ENCODE results near the gene ADAM12.
"Not testable (repeated sequence)": the region's sequence is repeated elsewhere in the genome, so short reads cannot be mapped to it uniquely, and the experiment has no call there.

Gene ADAM12

DNA sequence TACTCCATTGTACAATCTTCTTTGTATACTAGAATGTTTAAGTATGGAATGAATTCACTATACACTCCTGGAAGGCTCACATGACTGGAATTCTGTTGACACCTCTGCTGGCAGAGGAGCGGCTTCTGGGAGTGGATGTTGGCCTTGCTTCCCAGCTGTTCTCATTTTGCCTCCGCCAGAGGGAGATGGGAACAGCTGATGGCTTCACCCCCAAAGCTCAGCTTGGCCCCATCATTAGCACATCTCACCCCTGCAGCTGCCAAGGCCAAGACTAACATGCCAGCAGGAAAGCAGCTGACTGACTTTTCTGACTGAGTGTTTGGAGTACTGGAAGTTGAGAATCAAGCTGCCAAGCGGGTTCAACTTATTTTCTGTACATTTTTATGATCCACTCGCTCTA, 15.1 kb downstream of the ADAM12 start:
- DNase-seq, result no peak

DNA sequence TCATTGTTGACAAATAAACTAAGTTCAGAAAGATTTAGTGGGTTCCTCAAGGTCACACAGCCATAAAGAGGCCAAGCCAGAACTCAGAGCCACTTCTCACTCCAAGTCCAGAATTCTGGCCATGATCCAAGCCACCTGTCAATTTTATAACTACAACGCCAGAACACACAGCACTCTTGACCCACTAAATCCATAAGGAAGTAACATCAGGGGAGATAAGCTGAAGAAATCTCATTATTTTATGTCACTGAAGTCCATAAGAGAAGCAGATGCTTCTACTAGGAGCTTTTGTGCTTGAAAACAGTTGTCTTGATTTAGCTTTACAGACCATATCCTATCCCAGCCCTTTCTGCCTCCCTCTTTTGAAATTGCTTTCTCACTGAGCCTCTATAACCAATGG, 15.9 kb downstream of the ADAM12 start:
- DNase-seq, result no peak

DNA sequence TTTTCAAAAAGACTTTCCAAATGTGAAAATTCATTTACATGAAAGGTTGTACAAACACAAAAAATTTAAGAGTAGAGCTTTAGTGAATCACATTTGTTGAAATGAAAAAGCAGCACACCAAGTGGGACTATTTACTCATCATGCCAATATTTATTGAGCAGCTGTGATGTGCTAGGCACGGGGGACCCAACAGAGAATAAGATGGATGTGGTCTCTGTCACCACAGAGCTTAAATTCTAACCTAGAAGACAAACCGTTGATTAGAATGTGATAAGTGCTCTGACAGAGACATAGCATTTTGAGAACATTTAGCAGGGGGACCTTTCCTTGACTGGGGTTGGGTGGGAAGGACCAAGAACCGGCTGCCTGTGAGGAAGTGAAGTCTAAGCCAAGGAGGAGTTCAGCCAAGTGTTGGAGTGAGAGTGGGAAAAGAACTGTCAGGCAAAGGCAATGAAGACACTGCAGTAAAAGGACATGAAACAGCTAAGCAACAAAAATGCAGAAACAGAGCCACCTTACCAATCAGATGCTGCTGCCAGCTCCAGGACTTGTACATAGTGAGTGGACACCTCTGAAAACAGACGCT, 19.1 kb downstream of the ADAM12 start:
- no peak for DNase-seq

DNA sequence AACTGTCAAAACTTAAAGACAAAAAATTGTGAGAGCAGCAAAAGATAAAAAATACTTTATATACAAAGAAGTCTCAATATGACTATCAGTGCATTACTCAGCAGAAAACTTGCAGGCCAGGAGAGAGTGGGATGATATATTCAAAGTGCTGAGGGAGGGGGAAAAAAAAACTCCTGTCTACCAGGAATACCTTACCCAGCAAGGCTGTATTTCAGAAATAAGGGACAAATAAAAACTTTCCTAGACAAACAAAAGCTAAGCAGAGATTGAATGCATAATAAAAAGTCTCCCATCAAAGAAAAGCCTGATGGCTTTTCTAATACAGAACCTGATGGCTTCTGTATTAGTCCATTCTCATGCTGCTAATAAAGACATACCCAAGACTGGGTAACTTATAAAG, 31.1 kb downstream of the ADAM12 start:
- no peak for DNase-seq

DNA sequence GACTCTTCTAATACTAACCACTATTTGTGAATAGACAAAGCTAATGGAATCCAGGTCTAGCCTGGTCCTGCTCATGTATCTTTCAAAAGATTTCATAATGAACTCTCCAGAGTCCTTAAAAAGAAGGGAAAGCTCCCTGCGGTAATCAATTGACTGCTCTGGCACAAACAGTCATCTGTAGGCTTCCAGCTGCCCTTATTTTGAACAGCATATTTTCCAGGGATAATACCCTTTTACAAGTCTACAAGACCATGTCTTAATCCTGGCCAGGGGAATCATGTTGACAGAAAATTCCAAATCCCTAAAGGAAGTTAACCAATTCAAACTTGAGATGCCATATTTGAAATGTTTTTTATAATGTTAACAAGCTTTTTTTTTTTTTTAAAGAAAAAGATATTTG, 34.6 kb downstream of the ADAM12 start:
- no peak for DNase-seq

DNA sequence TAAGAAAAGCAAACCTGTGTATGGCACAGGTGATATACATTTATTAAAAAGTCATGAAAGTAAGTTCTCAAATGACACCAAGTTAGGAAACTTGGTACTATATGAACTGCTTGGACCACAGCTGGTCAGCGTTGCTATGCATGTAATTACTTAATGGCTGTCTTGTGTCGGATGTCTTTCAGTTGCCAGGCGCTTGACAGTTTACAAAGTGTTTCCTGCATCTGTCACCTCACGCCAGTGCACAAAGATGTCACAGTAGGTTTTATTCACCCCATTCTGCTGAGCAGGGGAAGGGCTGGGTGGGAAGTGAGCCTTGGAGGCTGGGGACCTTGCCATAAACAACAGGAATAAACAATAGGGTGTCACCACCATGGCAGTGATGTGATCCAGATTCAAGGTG, 35.8 kb downstream of the ADAM12 start:
- DNase-seq, result no peak

DNA sequence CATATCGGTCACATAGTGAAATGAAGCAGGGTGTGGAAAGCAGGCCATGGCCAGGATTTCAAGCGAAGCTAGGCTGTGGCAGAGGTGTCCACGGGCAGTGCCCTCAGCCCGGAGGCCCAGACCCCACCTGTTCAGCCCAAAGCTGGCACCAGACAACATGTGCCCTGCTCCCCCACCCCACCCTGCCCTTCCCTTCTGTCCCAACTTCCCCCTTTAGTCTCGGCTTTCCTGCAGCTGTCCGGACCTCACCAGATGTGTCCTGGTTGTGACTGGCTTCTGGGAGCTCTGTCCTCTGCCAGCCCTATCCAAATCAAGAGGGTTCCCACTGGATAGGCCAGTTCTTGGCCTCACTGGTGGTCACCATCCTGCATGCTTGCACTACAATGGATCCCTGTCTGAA, 37.3 kb downstream of the ADAM12 start:
- no peak for DNase-seq

DNA sequence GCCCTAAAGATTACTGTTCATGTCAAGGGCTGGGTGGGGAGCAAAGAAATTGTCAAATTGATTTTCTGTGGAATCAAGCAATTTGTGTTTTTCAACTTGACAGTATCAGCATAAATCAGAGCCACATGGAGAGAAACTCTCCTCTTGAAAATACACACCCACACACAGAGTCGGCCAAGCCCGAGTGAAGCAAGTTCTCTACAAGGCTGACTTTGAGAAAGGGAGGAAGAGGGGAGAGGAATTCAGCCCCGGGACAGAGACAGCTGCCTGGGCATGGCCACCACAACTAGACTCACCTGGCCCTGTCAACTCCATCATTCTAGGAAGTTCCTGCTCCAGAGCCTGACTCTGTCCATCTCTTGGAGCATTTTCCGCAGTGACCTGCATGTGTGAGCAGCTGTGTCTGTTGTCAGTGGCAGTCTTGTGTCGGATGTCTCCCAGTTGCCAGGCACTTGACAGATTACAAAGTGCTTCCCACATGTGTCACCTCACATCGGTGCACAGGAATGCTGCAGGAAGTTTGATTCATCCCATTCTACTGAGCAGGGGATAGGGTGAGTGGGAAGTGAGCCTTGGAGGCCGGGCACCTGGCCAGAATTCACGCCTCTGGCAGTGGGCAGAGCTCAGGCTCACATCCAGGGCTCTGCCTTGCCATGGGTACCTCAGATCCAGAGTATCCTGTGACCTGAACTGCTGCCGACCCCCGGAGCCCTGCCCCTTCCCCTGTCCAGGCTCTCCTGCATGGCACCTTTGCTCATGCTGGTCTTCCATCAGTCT, 37.9 kb downstream of the ADAM12 start:
- DNase-seq, result no peak

DNA sequence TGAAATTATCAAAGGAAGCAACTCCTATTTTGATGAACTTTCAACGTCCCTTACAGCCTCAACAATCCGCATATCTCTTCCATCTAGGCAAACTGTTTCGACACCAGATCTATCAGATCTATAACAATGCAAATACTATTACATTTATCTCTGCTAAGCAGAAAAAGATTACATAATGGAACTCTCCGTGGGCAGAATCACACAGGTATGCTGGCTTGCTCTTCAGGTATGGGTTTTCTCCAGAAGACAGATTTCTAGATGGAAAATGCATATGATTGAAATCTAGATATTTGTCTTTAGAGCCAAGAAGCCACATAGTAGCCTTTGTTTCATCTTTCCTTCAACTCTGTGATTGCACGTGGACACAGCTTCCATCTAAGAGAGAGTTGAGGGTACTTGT, 38.6 kb downstream of the ADAM12 start:
- DNase-seq, result no peak

DNA sequence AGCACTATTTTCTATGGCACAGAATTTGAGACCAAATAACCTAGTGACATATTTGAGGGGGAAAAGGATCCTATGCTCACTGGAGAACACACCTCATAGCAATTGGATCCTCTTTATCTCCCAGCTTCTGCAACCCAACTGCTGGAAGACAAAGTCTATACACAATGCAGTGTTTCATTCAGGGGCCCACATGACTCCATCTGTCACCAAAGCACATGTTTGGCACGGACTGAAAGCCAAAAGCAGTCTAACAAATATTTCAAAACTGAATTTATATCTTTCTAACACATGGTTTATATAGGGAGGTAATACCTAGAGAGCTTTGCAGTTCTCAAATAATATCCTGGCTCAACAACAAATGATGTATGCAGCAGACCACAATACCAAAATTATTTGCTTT, 39.2 kb downstream of the ADAM12 start:
- no peak for DNase-seq

DNA sequence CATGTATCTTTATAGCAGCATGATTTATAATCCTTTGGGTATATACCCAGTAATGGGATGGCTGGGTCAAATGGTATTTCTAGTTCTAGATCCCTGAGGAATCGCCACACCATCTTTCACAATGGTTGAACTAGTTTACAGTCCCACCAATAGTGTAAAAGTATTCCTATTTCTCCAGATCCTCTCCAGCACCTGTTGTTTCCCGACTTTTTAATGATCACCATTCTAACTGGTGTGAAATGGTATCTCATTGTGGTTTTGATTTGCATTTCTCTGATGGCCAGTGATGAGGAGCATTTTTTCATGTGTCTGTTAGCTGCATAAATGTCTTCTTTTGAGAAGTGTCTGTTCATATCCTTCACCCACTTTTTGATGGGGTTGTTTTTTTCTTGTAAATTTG, 44.8 kb downstream of the ADAM12 start:
- DNase-seq, result not testable (repeated sequence)

DNA sequence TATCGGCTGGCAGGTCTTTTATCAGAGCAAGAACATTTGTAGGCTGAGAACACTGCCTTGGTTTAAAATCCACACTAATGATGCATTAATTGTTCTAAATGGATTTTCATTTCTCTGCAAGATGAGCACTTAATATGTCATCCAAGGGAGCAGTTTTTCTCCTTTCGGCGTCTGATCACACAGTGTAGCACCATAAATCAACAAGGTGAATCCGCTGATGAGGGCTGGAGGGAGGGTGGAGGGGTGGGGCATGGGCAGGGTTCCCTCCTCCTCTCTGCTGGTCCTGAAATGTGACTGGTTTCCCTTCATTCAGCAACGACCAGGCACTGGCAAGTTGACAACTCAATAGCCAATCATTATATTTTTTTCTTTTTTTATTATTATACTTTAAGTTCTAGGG, 45.6 kb downstream of the ADAM12 start:
- DNase-seq, result no peak

DNA sequence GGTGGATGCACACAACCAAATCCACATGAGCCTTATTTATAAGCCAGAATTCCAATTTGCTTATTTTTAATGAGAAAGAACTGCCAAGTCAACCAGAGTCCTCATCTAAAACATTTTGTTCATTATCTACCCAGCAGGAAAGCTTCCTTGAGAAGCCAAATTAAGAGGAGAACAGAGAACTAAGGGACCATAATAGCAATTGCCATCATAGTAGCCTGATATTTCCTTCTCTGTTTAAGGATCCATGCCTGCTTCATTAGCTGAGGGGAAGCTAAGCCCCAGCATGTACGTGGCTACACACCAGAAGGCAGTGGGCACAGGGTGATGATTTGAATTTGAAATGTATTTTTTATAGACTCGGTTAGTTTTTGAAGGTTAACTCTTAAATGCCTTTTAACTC, 46.8 kb downstream of the ADAM12 start:
- DNase-seq, result no peak

DNA sequence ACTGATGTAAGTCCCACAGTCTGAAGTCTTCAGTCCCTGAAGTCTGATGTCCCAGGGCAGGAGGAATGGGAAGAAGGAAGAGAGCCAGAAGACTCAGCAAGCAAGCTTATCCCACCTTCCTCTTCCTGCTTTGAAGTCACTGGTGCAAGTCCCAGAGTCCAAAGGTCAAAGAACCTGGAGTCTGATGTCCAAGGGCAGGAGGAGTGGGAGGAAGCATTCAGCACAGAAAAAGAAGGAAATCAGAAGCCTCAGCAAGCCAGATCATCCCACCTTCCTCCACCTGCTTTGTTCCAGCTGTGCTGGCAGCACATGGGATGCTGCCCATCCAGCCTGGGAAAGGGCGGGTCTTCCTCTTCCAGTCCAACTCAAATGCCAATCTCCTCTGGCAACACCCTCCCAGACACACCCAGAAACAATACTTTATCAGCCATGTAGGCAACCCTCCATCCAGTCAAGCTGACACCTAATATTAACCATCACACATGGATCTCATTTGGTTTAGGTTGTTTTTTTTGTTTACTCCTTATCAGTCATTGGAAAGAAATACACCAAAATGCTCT, 50.9 kb downstream of the ADAM12 start:
- no peak for DNase-seq

DNA sequence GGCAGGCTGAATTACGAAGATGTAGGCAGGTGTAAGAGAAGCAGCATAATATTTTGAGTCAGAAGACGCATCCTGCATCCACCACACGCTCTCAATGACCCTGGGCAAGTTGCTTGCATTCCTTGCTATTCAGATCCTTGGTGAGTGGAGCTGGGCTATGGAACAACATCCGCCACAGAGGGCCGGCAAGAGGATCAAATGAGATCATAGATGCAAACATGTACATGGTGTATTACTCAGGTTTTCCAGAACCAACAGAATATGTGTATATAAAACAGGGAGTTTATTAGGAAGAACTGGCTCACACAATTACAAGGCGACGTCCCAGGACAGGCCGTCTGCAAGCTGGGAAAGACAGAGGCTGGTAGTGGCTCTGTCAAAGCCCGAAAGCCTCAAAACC, 51.5 kb downstream of the ADAM12 start:
- DNase-seq, result no peak

DNA sequence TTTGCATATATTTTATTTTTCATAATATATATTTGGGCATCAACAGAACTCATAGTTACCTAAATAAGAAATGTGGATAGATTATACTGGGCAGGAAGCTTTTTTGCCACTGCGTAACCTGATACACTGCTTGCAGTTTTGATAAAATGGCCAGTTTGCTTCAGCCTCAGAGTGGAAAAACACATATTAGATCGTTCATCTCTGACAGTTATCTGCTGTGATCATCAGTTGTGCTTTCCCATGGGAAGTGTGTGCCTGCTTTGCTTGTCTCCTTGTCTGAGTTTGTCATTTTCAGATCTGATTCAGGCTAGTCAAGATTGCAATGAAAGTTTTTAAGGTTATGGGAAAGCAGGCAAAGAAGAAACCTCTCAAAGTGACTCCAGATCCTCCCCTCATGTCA, 54.0 kb downstream of the ADAM12 start:
- no peak for DNase-seq

DNA sequence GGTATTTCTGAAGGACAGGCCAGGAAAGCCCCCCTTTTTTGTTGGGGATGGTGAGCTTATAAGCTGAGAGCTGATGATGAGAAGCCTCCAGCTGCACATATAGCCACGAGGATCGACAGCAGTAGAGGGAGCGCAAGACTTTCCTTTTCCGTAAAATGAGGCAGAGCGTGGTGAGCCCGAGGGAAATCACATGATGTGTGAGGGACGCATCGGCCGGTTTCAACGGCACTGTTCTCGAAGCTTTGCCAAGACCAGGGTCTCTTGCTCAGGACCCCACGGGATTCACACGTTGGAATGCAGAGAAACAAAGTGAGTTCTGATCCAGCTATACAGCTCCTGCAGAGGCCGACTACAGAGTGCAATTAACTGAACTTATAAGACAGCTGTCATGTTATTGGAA, 55.7 kb downstream of the ADAM12 start:
- no peak for DNase-seq

DNA sequence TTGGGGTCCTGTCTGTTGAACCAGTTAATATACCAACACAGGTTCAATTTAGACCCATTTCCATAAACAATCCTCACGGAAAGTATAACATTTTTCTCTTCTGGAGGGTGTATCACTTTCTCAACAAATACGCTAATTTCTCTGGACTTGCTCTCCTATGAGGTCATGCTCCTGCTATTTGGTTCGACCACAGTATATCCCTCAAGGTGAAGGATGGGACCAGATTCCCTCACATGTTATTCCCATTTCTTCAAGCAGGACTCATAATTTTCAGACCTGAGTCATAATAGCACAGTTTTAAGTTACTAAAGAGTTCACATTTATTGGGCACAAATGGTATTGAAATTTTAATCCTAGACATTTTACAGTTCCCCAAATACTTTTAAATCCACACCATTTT, 57.2 kb downstream of the ADAM12 start:
- DNase-seq, result no peak

DNA sequence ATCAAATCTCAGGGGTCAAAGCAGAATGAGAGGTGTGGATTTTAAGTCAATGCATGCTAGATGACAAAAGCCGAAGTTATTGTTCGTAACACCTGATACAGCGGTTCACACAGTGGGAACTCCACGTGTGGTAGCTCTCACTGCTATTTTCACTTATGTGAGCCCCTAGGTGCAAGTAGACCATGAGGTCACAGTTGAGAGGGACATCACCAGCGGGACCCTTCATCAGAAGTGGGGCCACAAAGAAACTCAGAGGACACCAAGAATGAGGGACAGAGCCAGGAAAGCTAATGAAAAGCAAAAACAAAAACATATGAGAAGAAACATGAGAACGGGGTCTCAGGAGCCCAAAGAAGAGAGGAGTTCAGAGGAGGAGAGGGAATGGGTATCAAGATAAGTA, 63.5 kb downstream of the ADAM12 start:
- DNase-seq, result no peak

DNA sequence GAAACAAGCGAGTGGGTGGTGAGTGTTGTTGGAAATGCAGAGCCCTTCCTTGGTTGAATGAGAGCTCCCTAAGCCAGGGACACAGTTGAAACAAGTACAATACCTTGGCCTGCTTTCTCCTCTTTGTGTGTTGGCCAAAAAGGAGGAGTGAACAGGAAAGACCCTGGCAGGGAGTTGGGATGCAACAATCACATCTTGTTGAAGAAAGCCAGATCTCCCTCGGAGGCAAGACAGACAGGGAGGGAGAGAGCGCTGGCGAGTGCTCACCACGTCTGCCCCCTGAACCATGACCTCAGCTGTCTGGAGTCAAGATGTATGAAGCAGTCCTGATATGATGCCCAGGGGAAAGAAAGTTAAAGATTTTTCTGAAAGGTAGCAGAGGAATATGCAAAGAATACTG, 66.8 kb downstream of the ADAM12 start:
- no peak for DNase-seq

DNA sequence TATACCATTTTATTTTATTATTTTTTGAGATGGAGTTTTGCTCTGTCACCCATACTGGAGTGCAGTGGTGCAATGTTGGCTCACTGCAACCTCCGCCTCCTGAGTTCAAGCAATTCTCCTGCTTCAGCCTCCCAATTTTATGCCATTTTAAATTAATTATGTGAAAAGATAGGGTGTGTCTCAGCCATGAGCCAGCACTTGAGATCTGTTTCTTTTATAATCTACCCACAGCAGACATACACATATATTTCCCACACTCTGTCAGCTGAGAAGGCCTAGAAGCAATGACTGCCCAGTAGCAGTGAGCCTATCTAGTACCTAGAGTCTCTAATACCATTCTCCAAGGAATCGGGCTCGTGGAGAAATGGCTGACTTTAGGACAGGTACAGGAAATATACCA, 70.5 kb downstream of the ADAM12 start:
- DNase-seq, result no peak

DNA sequence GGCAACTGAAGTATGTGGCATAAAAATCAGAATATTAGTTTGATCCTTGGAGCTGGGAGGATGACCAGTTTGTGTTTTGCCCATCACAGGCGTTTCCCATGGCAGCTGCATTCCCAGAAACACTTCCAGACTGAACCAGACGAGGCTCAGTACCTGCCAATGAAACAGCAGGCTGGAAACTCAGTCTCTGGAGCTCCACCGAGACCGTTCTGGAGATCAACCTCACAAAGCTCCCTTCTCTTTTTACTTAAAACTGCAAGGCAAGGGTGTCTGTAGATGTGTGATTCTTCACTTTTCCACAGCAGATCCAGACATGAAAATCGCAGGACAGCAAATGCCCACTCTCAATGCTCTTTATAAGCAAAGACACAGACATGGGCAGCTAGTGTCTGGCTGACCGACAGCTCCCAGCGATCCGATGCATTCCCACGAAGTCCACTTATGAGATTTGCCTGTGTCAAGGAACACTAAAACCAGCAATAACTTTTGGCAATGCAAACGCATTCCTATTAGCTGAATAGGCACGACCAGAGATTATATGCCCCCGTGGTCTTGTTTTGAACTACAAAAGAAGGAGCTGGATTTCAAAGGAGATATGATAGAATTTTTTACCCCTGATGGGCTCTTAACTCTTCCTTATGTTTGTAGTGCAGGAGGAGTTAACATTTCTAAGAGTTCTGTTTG, 72.6 kb downstream of the ADAM12 start:
- no peak for DNase-seq

DNA sequence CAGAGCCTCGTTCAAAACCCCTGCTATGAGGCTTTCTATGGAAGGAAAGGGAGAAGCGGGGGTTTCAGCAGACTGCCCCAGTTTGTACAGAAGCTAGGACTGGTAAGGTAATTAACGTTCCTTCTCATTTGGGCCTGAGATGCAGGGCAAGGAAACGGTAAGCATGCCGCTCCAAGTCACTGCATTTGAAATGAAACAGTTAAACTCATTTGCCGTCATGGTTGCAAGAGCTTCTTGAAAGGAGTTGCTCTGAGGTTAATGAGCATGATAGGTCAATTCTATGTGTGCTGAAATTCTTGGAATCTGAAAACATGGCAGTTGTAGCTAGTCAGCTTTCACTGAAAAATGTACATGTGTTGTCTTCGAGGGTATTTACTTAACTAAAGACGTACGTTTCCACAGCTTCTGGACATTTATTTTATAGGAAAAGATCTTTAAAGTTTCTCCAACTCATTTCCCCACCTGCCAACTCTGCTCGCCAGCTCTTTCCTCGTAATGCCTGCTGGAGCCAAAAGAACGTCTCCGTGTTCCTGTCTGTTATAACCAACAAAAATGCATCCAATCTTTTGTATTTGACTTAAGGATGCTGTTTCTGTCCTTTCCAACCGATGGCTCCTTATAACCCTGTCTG, 73.3 kb downstream of the ADAM12 start:
- no peak for DNase-seq

DNA sequence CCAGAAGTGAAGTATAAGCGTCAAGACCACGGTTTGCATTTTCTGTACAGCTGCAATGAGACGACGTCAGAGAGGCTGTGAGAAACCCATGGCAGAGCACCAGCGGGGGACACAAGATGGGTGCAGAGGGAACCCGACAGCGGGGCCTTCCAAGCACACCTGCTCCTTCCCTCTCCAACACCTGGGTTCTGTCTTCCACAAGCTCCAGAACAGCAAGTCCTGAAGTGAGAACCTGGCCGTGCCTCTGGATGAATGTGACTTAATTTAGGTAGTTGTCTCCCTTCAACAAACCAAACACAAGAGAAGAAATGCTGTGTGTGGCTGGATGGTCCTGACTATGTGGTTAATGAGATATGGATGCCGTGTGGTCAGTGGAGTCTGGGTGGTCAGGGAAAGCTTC, 76.1 kb downstream of the ADAM12 start:
- no peak for DNase-seq
